Measurements from ENCODE around the gene GNGT2. TPM values are rescaled to one million over a fixed set of nuclear protein-coding genes. Genes with fewer than 3 reads are reported as not detected.

GNGT2 gene
- total and polyA plus RNA-seq, 2 of the 4 experiments (the other 2 are of a cell fraction), result 0.18 to 0.79 TPM

DNA sequence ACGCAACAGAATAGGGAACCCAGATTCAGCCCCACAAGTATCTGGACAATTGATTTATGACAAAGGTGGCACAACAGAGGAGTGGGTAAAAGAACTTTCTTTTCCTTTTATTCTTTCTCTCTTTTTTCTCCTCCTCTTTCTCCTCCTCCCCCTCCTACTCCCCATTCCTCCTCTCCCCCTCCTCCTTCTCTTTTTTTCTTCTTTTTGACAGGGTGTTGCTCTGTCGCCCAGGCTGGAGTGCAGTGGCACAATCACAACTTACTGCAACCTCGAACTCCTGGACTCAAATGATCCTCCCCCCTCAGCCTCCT is 16.1 kb downstream of the GNGT2 start:
- Histone ChIP-seq H3K9me1 (ENCODE audit: insufficient read depth, low read length) (peaks cover 8% of the 10 kb centered on the region; the same call in 1 of the 2 replicates), H3K27me3 (ENCODE audit: control insufficient read depth, insufficient read depth, low read length) (no peaks in the 10 kb centered on the region), H3K18ac (ENCODE audit: low read depth, low read length) (no peak overlapping the region), H3K4me1 (ENCODE audit: control insufficient read depth, insufficient read depth, low read length) (no peaks in the 10 kb centered on the region), H4K5ac (ENCODE audit: low read depth, low read length) (no peak overlapping the region), H3K4ac (ENCODE audit: low read depth, low read length) (no peak overlapping the region), H2BK120ac (ENCODE audit: low read depth, low read length) (no peak overlapping the region), H3K9ac (ENCODE audit: low read depth, low read length) (no peak overlapping the region), H3K9me3 (ENCODE audit: control insufficient read depth, insufficient read depth, low read length) (no peaks in the 10 kb centered on the region), H4K20me1 (ENCODE audit: insufficient read depth, low read length) (peaks cover 3% of the 10 kb centered on the region), H3K4me3 (ENCODE audit: insufficient read depth, low read depth, low read length) (no peak overlapping the region), H2BK5ac (ENCODE audit: low read depth, low read length, poor library complexity, severe bottlenecking) (no peak overlapping the region), H2BK15ac (ENCODE audit: low read depth, low read length) (no peak overlapping the region), H2AK9ac (replicated peaks; ENCODE audit: low read depth, low read length, poor library complexity) (no peak overlapping the region), H2BK20ac (ENCODE audit: low read depth, low read length) (no peak overlapping the region), H2AK5ac (ENCODE audit: low read depth, low read length) (no peak overlapping the region), H3K79me1 (ENCODE audit: low read depth in 1 of 2, low read length in 2 of 2) (no peaks in the 10 kb centered on the region), H3K36me3 (ENCODE audit: control insufficient read depth, insufficient read depth, low read length) (no peaks in the 10 kb centered on the region), H4K8ac (ENCODE audit: low read depth in 2 of 2, low read length in 2 of 2) (peak overlapping the region; percentile 7 to 86; a peak in 1 of 4 replicates), H3K23ac (ENCODE audit: low read depth, low read length) (no peak overlapping the region), H4K91ac (ENCODE audit: insufficient read depth, low read depth, low read length) (no peak overlapping the region), H2AFZ (replicated peaks; ENCODE audit: low read length, poor library complexity) (no peak overlapping the region), H3K4me2 (ENCODE audit: low read depth, low read length) (peak overlapping the region; percentile 74; the same call in 1 of the 2 replicates), H3K56ac (ENCODE audit: extremely low read depth, insufficient read depth, low read length) (no peak overlapping the region), H3K27ac (ENCODE audit: insufficient read depth, low read length) (no peak overlapping the region), H3K14ac (replicated peaks; ENCODE audit: low read depth, low read length) (no peak overlapping the region)
- intact Hi-C loops (cut with micrococcal nuclease), result loop anchor here (5.0 to 10.0 kb wide), 2 partner anchors 33 to 871 kb away; no protein-coding TSS in a partner anchor
- ChIA-PET CTCF (no interaction called here), POLR2A (ENCODE audit: unreplicated experiment) (no interaction called here)
- dilution Hi-C loops (cut with HindIII; ENCODE audit: low sequenced_read_pairs, unreplicated experiment), result no loop called here
- in situ Hi-C loops (cut with MboI; ENCODE audit: low sequenced_read_pairs), result no loop called here
- no TSS peak for BruUV-seq (replicated peaks)
- WGBS, 2 experiments (ENCODE audit: extremely low coverage in 2 of 2, insufficient read length in 1 of 2), result no CpG with 5 or more reads among the region's 3 CpGs
- TF ChIP-seq RFX5 (IDR thresholded peaks at IDR 0.05; ENCODE audit: low read depth, low read length), result no peak
- TF ChIP-seq MAZ (IDR thresholded peaks at IDR 0.05; ENCODE audit: borderline replicate concordance, low read depth, low read length), result no peak
- no peak for TF ChIP-seq SMC3 (IDR thresholded peaks at IDR 0.05; ENCODE audit: low read depth, low read length)
- TF ChIP-seq CHD1 (IDR thresholded peaks at IDR 0.05; ENCODE audit: low read depth, low read length), result no peak
- TF ChIP-seq, protein P1, sequence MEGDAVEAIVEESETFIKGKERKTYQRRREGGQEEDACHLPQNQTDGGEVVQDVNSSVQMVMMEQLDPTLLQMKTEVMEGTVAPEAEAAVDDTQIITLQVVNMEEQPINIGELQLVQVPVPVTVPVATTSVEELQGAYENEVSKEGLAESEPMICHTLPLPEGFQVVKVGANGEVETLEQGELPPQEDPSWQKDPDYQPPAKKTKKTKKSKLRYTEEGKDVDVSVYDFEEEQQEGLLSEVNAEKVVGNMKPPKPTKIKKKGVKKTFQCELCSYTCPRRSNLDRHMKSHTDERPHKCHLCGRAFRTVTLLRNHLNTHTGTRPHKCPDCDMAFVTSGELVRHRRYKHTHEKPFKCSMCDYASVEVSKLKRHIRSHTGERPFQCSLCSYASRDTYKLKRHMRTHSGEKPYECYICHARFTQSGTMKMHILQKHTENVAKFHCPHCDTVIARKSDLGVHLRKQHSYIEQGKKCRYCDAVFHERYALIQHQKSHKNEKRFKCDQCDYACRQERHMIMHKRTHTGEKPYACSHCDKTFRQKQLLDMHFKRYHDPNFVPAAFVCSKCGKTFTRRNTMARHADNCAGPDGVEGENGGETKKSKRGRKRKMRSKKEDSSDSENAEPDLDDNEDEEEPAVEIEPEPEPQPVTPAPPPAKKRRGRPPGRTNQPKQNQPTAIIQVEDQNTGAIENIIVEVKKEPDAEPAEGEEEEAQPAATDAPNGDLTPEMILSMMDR (conservative IDR thresholded peaks at IDR 0.05; ENCODE audit: low read depth, low read length), result no peak
- no peak for TF ChIP-seq NFE2L2 (IDR thresholded peaks at IDR 0.05; ENCODE audit: low read depth, low read length)
- TF ChIP-seq CEBPB (IDR thresholded peaks at IDR 0.05; ENCODE audit: low read depth, low read length), result no peak
- no peak for TF ChIP-seq RAD21 (IDR thresholded peaks at IDR 0.05; ENCODE audit: low read length)
- no peak for TF ChIP-seq RCOR1 (IDR thresholded peaks at IDR 0.05; ENCODE audit: insufficient replicate concordance, low read length)
- TF ChIP-seq BHLHE40 (IDR thresholded peaks at IDR 0.05; ENCODE audit: low read depth, low read length), result no peak
- no peak for TF ChIP-seq POLR2A (IDR thresholded peaks at IDR 0.05; ENCODE audit: low read depth, low read length)
- no peak for TF ChIP-seq FOS (IDR thresholded peaks at IDR 0.05; ENCODE audit: low read depth, low read length)
- no peak for TF ChIP-seq MXI1 (IDR thresholded peaks at IDR 0.05; ENCODE audit: borderline replicate concordance, low read depth, low read length)
- TF ChIP-seq, protein P2, sequence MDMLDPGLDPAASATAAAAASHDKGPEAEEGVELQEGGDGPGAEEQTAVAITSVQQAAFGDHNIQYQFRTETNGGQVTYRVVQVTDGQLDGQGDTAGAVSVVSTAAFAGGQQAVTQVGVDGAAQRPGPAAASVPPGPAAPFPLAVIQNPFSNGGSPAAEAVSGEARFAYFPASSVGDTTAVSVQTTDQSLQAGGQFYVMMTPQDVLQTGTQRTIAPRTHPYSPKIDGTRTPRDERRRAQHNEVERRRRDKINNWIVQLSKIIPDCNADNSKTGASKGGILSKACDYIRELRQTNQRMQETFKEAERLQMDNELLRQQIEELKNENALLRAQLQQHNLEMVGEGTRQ (IDR thresholded peaks at IDR 0.05; ENCODE audit: low read depth, low read length), result no peak
- DNase-seq (no peak), ATAC-seq (ENCODE audit: low read depth) (no peak)

All from IMR-90 (cell line).